CD4-positive, alpha-beta T cell (primary cell): ENCODE data around the gene GLRA3. TPM values are rescaled to one million over a fixed set of nuclear protein-coding genes. Genes with fewer than 3 reads are reported as not detected.

Experiments
- ATAC-seq: fragments of 200-7000 bp; cut with Tn5 transposase; one replicate; pipeline ENCODE4 v1.10.0; 2022; ENCODE audit warnings: mild to moderate bottlenecking; ENCODE audit not compliant: poor library complexity
- CTCF ChIA-PET: fragments of 350-600 bp; sonication (Branson Sonifier 250); formaldehyde crosslinking; loops from one replicate; lab custom pipeline; 2021; ENCODE audit warnings: antibody characterized with exemption, inconsistent platforms; lab: Charles Lee
- POLR2A ChIA-PET: fragments of 350-600 bp; sonication (Branson Sonifier 250); formaldehyde crosslinking; loops from one replicate; lab custom pipeline; 2021; ENCODE audit warnings: antibody characterized with exemption, inconsistent platforms; lab: Charles Lee
- DNase-seq, 14 experiments: peaks; one replicate each; pipeline ENCODE4 v3.0.0-alpha.2; 2013 to 2020; ENCODE audit warnings: mixed read lengths in 2 of 14
- H3K27ac ChIP-seq, 2 donors: one replicate each; pipeline versions ENCODE4 v1.5.1 to v1.7.0; 2013; ENCODE audit warnings: low read length in 2 of 2, low read depth in 1 of 2, mild to moderate bottlenecking in 1 of 2
- H3K27me3 ChIP-seq, 2 experiments: 1 replicate in 1 of 2; 2 replicates in 1 of 2; pipeline versions ENCODE4 v1.6.1 to v1.7.0; 2013; ENCODE audit warnings: low read length in 2 of 2, control low read depth in 1 of 2, mild to moderate bottlenecking in 1 of 2, moderate library complexity in 1 of 2; ENCODE audit not compliant: insufficient read depth in 2 of 2, control insufficient read depth in 1 of 2
- H3K36me3 ChIP-seq: one replicate; pipeline ENCODE4 v1.6.1; 2013; ENCODE audit warnings: low read length, control low read depth; ENCODE audit not compliant: insufficient read depth
- H3K4me1 ChIP-seq: one replicate; pipeline ENCODE4 v1.6.1; 2013; ENCODE audit warnings: low read length, control low read depth; ENCODE audit not compliant: insufficient read depth
- H3K4me3 ChIP-seq: one replicate; pipeline ENCODE4 v1.5.1; 2013; ENCODE audit warnings: mild to moderate bottlenecking, low read length, moderate library complexity
- H3K9me3 ChIP-seq, 2 experiments: 1 replicate in 1 of 2; 2 replicates in 1 of 2; pipeline versions ENCODE4 v1.6.1 to v1.7.0; 2013; ENCODE audit warnings: low read length in 2 of 2, mild to moderate bottlenecking in 2 of 2, control low read depth in 1 of 2, moderate library complexity in 1 of 2; ENCODE audit not compliant: control insufficient read depth in 1 of 2, insufficient read depth in 1 of 2
- H3K27ac Mint-ChIP-seq: one replicate; pipeline ENCODE4 v1.8.0; 2020; ENCODE audit warnings: mixed read lengths
- H3K27me3 Mint-ChIP-seq: one replicate; pipeline ENCODE4 v1.8.0; 2021; ENCODE audit warnings: mixed read lengths
- H3K36me3 Mint-ChIP-seq: one replicate; pipeline ENCODE4 v1.8.0; 2021; ENCODE audit warnings: low read depth, mixed read lengths
- H3K4me1 Mint-ChIP-seq: one replicate; pipeline ENCODE4 v1.8.0; 2021; ENCODE audit warnings: low read depth, mixed read lengths
- H3K4me3 Mint-ChIP-seq: one replicate; pipeline ENCODE4 v1.8.0; 2020; ENCODE audit warnings: mild to moderate bottlenecking, mixed read lengths
- H3K9me3 Mint-ChIP-seq: one replicate; pipeline ENCODE4 v1.8.0; 2020; ENCODE audit warnings: mixed read lengths
- CTCF ChIP-seq: fragments of 200-600 bp; IDR thresholded peaks from one replicate; pipeline ENCODE4 v1.8.0; 2022; ENCODE audit warnings: antibody characterized with exemption, mild to moderate bottlenecking
- intact Hi-C, 2 experiments: fragments of 100-400 bp; cut with DNase I in 1 of 2; cut with micrococcal nuclease in 1 of 2; formaldehyde crosslinking; loops; one replicate each; pipeline versions ENCODE4 v1.15.1 to v1.9.0; 2023 to 2025; cut with DNase I, micrococcal nuclease
- total RNA-seq, 174 experiments: library from RNA in 2 of 174; stranded (reverse) in 2 of 174; gene quantifications; one replicate each; pipeline ENCODE4 v1.2.3 and lab custom pipeline; 2021 to 2026

The GLRA3 gene
- total RNA-seq, 2 experiments from 2014 or later, result not detected

GRCh38 chr4:174717828-174718227 is 111.2 kb downstream of the GLRA3 start:
- Histone ChIP-seq H3K27me3 (peaks cover 0 to 5% of the 10 kb centered on the region in 2 experiments), H3K36me3 (no peaks in the 10 kb centered on the region), H3K4me1 (no peaks in the 10 kb centered on the region), H3K27ac (no peak overlapping the region), H3K9me3 (no peaks in the 10 kb centered on the region), H3K4me3 (no peak overlapping the region)
- no peak overlapping the region for H3K27ac Mint-ChIP-seq
- H3K4me1 Mint-ChIP-seq, result no peaks in the 10 kb centered on the region
- POLR2A ChIA-PET, result no interaction called here
- no peaks in the 10 kb centered on the region for H3K36me3 Mint-ChIP-seq
- ATAC-seq (no peak), DNase-seq (no peak)
- CTCF ChIA-PET, result no interaction called here
- no peak overlapping the region for H3K4me3 Mint-ChIP-seq
- H3K9me3 Mint-ChIP-seq, result no peaks in the 10 kb centered on the region
- intact Hi-C loops, result loop anchor here in 1 of 2 experiments (2.0 kb wide), 1 partner anchor 355 kb away; no protein-coding TSS in a partner anchor
- no peak for TF ChIP-seq CTCF
- peaks cover 5% of the 10 kb centered on the region for H3K27me3 Mint-ChIP-seq

GRCh38 chr4:174716986-174717770 is 111.9 kb downstream of the GLRA3 start:
- no peaks in the 10 kb centered on the region for H3K36me3 Mint-ChIP-seq
- no peaks in the 10 kb centered on the region for H3K9me3 ChIP-seq
- intact Hi-C loops, result loop anchor here in 1 of 2 experiments (2.0 kb wide), 1 partner anchor 354 kb away; no protein-coding TSS in a partner anchor
- no peak overlapping the region for H3K27ac ChIP-seq
- H3K4me1 ChIP-seq, result no peaks in the 10 kb centered on the region
- ChIA-PET POLR2A (no interaction called here), CTCF (no interaction called here)
- no peaks in the 10 kb centered on the region for H3K9me3 Mint-ChIP-seq
- DNase-seq (no peak), ATAC-seq (no peak)
- no peak for TF ChIP-seq CTCF
- no peaks in the 10 kb centered on the region for H3K36me3 ChIP-seq
- H3K27me3 ChIP-seq, result peaks cover 0 to 5% of the 10 kb centered on the region in 2 experiments
- H3K27ac Mint-ChIP-seq, result no peak overlapping the region
- H3K4me3 Mint-ChIP-seq, result no peak overlapping the region
- no peak overlapping the region for H3K4me3 ChIP-seq
- peaks cover 5% of the 10 kb centered on the region for H3K27me3 Mint-ChIP-seq
- H3K4me1 Mint-ChIP-seq, result no peaks in the 10 kb centered on the region

GRCh38 chr4:174714393-174715211 is 114.4 kb downstream of the GLRA3 start:
- ChIA-PET CTCF (no interaction called here), POLR2A (no interaction called here)
- Histone ChIP-seq H3K4me1 (no peaks in the 10 kb centered on the region), H3K27ac (no peak overlapping the region), H3K4me3 (no peak overlapping the region), H3K9me3 (no peaks in the 10 kb centered on the region), H3K27me3 (peaks cover 0 to 5% of the 10 kb centered on the region in 2 experiments), H3K36me3 (no peaks in the 10 kb centered on the region)
- TF ChIP-seq CTCF, result peak; percentile 48
- intact Hi-C loops, result no loop called here
- no peaks in the 10 kb centered on the region for H3K4me1 Mint-ChIP-seq
- no peaks in the 10 kb centered on the region for H3K9me3 Mint-ChIP-seq
- no peaks in the 10 kb centered on the region for H3K36me3 Mint-ChIP-seq
- peaks cover 5% of the 10 kb centered on the region for H3K27me3 Mint-ChIP-seq
- ATAC-seq (no peak), DNase-seq (peak in 4 of 14 experiments; percentile 12 to 33 (median 22))
- no peak overlapping the region for H3K27ac Mint-ChIP-seq
- H3K4me3 Mint-ChIP-seq, result no peak overlapping the region
